Effector memory CD4-positive, alpha-beta T cell (primary cell): Measurements from ENCODE around the gene ASH1L.
A peak's percentile ranks its signal among the peaks of the same experiment; 100 is the strongest.
"Not testable (repeated sequence)": the region's sequence is repeated elsewhere in the genome, so short reads cannot be mapped to it uniquely, and the experiment has no call there.

ENCODE experiments used
- DNase-seq, 3 donors: peaks; one replicate each; pipeline ENCODE4 v3.0.0-alpha.2; 2020
- H3K27ac ChIP-seq: 2 replicates; pipeline ENCODE4 v1.7.0; 2013; ENCODE audit warnings: mild to moderate bottlenecking, low read length, moderate library complexity; ENCODE audit not compliant: insufficient read depth, poor library complexity, severe bottlenecking
- H3K27me3 ChIP-seq: replicated peaks from 2 replicates; pipeline ENCODE4 v1.7.0; 2013; ENCODE audit warnings: mild to moderate bottlenecking, low read length; ENCODE audit not compliant: insufficient read depth, control insufficient read depth, poor library complexity, severe bottlenecking
- H3K36me3 ChIP-seq: 2 replicates; pipeline ENCODE4 v1.7.0; 2013; ENCODE audit warnings: mild to moderate bottlenecking, low read length, moderate library complexity; ENCODE audit not compliant: control insufficient read depth, insufficient read depth
- H3K4me1 ChIP-seq: 2 replicates; pipeline ENCODE4 v1.7.0; 2013; ENCODE audit warnings: low read length, mild to moderate bottlenecking; ENCODE audit not compliant: control insufficient read depth, insufficient read depth, poor library complexity, severe bottlenecking
- H3K4me3 ChIP-seq: 2 replicates; pipeline ENCODE4 v1.7.0; 2013; ENCODE audit warnings: low read length, low read depth, mild to moderate bottlenecking; ENCODE audit not compliant: insufficient read depth, poor library complexity, severe bottlenecking
- H3K9me3 ChIP-seq: 2 replicates; pipeline ENCODE4 v1.7.0; 2013; ENCODE audit warnings: mild to moderate bottlenecking, low read length, moderate library complexity; ENCODE audit not compliant: control insufficient read depth

ASH1L gene

DNA sequence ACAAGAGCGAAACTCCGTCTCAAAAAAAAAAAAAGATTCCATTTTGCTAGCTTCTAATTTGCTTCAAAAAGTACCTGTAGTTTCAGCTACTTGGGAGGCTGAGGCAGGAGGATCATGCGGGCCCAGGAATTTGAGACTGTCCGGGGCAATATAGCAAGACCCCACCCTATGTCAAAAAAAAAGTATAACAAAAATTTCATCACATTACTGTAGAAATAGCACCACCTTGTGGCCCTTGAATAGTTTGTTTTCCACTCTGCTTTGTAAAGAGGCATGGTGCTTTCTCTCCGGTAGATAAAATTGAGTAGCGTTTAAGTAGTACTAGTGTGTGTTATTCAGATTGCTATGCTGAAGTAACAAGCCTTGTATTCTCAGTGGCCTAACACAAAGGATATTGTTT lies 29.2 kb upstream of the ASH1L start:
- no peaks in the 10 kb centered on the region for H3K27me3 ChIP-seq
- H3K27ac ChIP-seq = no peak overlapping the region
- no peaks in the 10 kb centered on the region for H3K36me3 ChIP-seq
- H3K4me1 ChIP-seq = no peaks in the 10 kb centered on the region
- H3K4me3 ChIP-seq = no peak overlapping the region
- peak in 1 of 3 donors; percentile 11 for DNase-seq
- H3K9me3 ChIP-seq = no peaks in the 10 kb centered on the region

- H3K27ac ChIP-seq, DNase-seq, H3K4me3 ChIP-seq, H3K9me3 ChIP-seq, H3K4me1 ChIP-seq, H3K27me3 ChIP-seq, H3K36me3 ChIP-seq: not testable (repeated sequence)
Measured at GRCh38 chr1:155590516-155591247, 28.1 kb upstream of the ASH1L start.

- H3K27ac ChIP-seq, H3K9me3 ChIP-seq, H3K27me3 ChIP-seq, DNase-seq, H3K4me3 ChIP-seq, H3K4me1 ChIP-seq, H3K36me3 ChIP-seq: not testable (repeated sequence)
Measured at GRCh38 chr1:155589282-155589681, 26.7 kb upstream of the ASH1L start.

DNA sequence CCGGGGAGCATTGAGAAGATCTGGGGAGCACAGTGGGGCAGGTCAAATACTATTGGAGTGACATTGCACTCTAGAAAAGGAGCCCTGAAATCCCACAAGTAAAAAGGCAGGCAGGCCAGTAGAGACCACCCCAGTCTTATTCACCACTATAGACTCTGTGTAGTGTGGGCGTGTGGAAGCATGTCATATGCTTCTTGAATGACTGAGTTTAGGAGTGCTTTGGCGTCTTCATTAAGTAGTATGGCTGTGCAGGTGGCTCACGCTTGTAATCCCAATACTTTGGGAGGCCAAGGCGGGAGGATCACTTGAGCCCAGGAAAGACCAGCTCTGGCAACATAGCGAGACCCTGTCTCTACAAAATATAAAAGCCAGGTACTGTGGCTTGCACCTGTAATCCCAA lies 21.2 kb upstream of the ASH1L start:
- DNase-seq, H3K9me3 ChIP-seq, H3K4me3 ChIP-seq, H3K27ac ChIP-seq, H3K36me3 ChIP-seq, H3K4me1 ChIP-seq, H3K27me3 ChIP-seq: not testable (repeated sequence)

DNA sequence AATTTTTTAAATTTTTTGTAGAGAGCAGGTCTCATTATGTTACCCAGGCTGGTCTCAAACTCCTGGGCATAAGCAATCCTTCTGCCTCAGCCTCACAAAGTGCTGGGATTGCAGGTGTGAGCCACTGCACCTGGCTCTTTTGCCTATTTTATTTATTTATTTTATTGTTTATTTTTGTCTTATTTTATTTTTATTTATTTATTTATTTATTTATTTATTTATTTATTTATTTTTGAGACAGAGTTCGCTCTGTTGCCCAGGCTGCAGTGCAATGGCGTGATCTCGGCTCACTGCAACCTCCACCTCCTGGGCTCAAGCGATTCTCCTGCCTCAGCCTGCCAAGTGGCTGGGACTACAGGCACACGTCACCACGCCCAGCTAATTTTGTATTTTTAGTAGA lies 13.0 kb upstream of the ASH1L start:
- H3K4me1 ChIP-seq, H3K27ac ChIP-seq, H3K4me3 ChIP-seq, H3K36me3 ChIP-seq, H3K27me3 ChIP-seq, DNase-seq, H3K9me3 ChIP-seq: not testable (repeated sequence)

DNA sequence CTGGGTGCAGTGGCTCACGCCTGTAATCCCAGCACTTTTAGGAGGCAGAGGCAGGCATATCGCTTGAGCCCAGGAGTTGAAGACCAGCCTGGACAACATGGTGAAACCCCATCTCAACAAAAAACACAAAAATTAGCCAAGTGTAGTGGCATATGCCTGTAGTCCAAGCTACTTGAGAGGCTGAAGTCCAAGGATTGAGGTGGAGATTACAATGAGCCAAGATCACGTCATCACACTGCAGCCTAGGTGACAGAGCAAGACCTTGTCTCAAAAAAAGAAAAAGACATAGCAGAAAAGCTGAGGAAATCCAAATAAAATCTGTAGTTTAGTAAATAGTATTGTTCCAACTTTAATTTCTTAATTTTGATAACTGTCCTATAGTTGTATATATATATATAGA lies 11.5 kb upstream of the ASH1L start:
- no peak overlapping the region for H3K27ac ChIP-seq
- H3K4me3 ChIP-seq = no peak overlapping the region
- H3K4me1 ChIP-seq = no peaks in the 10 kb centered on the region
- no peak for DNase-seq
- H3K9me3 ChIP-seq = no peaks in the 10 kb centered on the region
- H3K36me3 ChIP-seq = peaks cover 3% of the 10 kb centered on the region
- no peaks in the 10 kb centered on the region for H3K27me3 ChIP-seq

- no peaks in the 10 kb centered on the region for H3K4me1 ChIP-seq
- H3K27ac ChIP-seq = no peak overlapping the region
- H3K4me3 ChIP-seq = no peak overlapping the region
- H3K9me3 ChIP-seq = no peaks in the 10 kb centered on the region
- DNase-seq = no peak
- H3K36me3 ChIP-seq = peaks cover 3% of the 10 kb centered on the region
- no peaks in the 10 kb centered on the region for H3K27me3 ChIP-seq
Measured at GRCh38 chr1:155570593-155570990, 8.0 kb upstream of the ASH1L start.

- Histone ChIP-seq H3K36me3 (peaks cover 3% of the 10 kb centered on the region), H3K9me3 (no peaks in the 10 kb centered on the region), H3K4me3 (no peak overlapping the region), H3K4me1 (no peaks in the 10 kb centered on the region), H3K27me3 (no peaks in the 10 kb centered on the region), H3K27ac (no peak overlapping the region)
- no peak for DNase-seq
Measured at GRCh38 chr1:155569988-155570592, 7.5 kb upstream of the ASH1L start.

GRCh38 chr1:155563377-155564022 lies 897 bp upstream of the ASH1L start:
- Histone ChIP-seq H3K4me1 (peaks cover 11% of the 10 kb centered on the region), H3K4me3 (peak overlapping the region; percentile 99), H3K27ac (peak overlapping the region; percentile 98)
- not testable (repeated sequence) for H3K36me3 ChIP-seq, DNase-seq, H3K27me3 ChIP-seq, H3K9me3 ChIP-seq
